Vagina (tissue), 2 donors: ENCODE results near the gene FANCE.

Experiments
- CTCF ChIP-seq, 3 experiments: fragments of 450-650 bp in 2 of 3; fragments of 200-600 bp in 1 of 3; sonication (generic) in 1 of 3; IDR thresholded peaks; one replicate each; pipeline ENCODE4 v1.5.1; 2017 to 2019; ENCODE audit warnings: antibody characterized with exemption in 3 of 3, mild to moderate bottlenecking in 2 of 3, moderate library complexity in 2 of 3
- POLR2AphosphoS5 ChIP-seq, 2 donors: sonication (generic); formaldehyde crosslinking; IDR thresholded peaks; one replicate each; pipeline ENCODE4 v1.9.0; 2017; ENCODE audit warnings: antibody characterized with exemption in 2 of 2, mild to moderate bottlenecking in 2 of 2, low read depth in 1 of 2; ENCODE audit not compliant: insufficient read depth in 1 of 2

- TF ChIP-seq CTCF (IDR thresholded peaks at IDR 0.05) (no peak), POLR2AphosphoS5 (IDR thresholded peaks at IDR 0.05; ENCODE audit: insufficient read depth in 1 of 2, low read depth in 1 of 2) (peak in 1 of 2 donors; percentile 22)
Measured at GRCh38 chr6:35492258-35492973, 40.3 kb downstream of the FANCE start.
